ENCODE measurements around the gene KIAA1671.

Gene KIAA1671

DNA sequence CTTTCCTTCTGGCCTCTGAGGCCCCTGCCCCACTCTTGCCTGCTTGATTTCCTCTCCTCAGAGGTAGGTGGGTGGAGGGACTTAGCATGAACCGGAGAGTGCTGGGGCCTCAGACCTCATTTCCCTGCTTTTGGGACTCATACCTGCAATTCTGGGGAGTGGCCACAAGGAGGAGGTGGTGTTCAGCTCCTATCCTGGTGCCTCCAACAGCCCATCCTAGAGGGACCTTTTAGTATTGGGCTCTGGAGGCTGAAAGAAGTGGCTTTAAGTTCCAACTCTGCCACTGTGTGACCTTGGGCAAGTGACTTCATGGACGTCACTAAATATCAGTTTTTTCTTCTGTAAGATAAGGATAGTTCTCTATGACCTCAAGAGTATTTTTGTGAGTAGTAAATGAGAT, 98.6 kb downstream of the KIAA1671 start:
- POLR2A ChIA-PET, result no interaction called here
- peaks cover 0 to 8% (median 4%) of the 10 kb centered on the region in 5 experiments for H3K9me3 ChIP-seq (ENCODE audit: control extremely low read depth in 1 of 5, control insufficient read depth in 4 of 5, insufficient read depth in 2 of 5, low read depth in 1 of 5, low read length in 4 of 5)
- peak in 2 of 3 donors; percentile 17 to 27 for DNase-seq
- no peak overlapping the region for H3K27ac ChIP-seq (ENCODE audit: insufficient read depth in 1 of 2, low read depth in 1 of 2, low read length in 2 of 2, poor library complexity in 1 of 2, severe bottlenecking in 2 of 2)
- H3K27me3 ChIP-seq (replicated peaks in 2 of 5; ENCODE audit: control insufficient read depth in 4 of 5, insufficient read depth in 5 of 5, low read length in 4 of 5), result no peaks in the 10 kb centered on the region
- no peaks in the 10 kb centered on the region for H3K4me1 ChIP-seq (ENCODE audit: control extremely low read depth in 1 of 4, control insufficient read depth in 4 of 4, insufficient read depth in 4 of 4, low read length in 3 of 4)
- WGBS (ENCODE audit: insufficient coverage), result 100% methylated on average over 1 of the region's 2 CpGs
- CTCF ChIA-PET, result interaction anchor here (0.8 to 6.3 kb wide), 9 partner anchors 9 to 281 kb away, joined by 3 to 50 read pairs (median 4); partner anchors contain the start of genes KIAA1671 and LHFPL7
- no peaks in the 10 kb centered on the region for H3K36me3 ChIP-seq (ENCODE audit: control insufficient read depth in 4 of 4, insufficient read depth in 4 of 4, low read length in 3 of 4)
- H3K4me3 ChIP-seq (ENCODE audit: control insufficient read depth in 1 of 7, extremely low read depth in 1 of 7, insufficient read depth in 4 of 7, low read depth in 2 of 7, low read length in 6 of 7), result no peak overlapping the region

DNA sequence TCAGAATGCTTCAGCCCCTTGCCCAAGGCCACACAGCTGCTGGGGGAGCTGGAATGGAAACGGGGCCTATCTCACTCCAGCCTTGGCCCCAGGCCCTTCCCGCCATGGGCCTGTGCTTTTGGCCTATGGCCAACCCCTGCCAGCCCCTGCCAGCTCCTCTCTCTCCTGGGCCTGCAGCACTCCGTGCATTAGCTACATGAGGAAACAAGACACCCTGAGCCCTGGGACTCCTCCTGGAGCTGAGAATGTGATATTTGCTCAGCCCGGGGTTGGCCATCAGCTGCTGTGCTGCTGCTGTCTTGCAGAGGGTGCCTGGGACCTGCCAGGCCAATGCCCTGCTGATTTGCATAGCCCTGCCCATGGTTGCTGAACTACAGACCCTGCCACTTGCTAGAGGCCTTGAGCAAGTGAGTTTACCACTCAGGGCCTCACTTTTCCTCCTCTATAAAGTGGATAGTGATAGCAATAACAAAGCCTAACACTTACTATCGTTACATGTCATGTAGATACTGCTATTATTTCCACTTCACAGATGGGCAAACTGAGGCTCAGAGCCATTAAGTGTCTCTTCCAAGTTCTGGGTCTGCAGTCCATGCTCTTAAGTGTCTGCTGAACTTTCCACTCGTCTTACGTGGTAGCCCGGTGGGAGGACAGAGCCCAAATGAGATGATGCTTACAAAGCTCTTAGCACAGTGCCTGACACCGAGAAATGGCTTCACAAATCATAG, 99.6 kb downstream of the KIAA1671 start:
- Histone ChIP-seq H3K36me3 (ENCODE audit: control insufficient read depth in 4 of 4, insufficient read depth in 4 of 4, low read length in 3 of 4) (no peaks in the 10 kb centered on the region), H3K27me3 (replicated peaks in 2 of 5; ENCODE audit: control insufficient read depth in 4 of 5, insufficient read depth in 5 of 5, low read length in 4 of 5) (no peaks in the 10 kb centered on the region), H3K9me3 (ENCODE audit: control extremely low read depth in 1 of 5, control insufficient read depth in 4 of 5, insufficient read depth in 2 of 5, low read depth in 1 of 5, low read length in 4 of 5) (peaks cover 0 to 8% (median 4%) of the 10 kb centered on the region in 5 experiments), H3K4me3 (ENCODE audit: control insufficient read depth in 1 of 7, extremely low read depth in 1 of 7, insufficient read depth in 4 of 7, low read depth in 2 of 7, low read length in 6 of 7) (no peak overlapping the region), H3K4me1 (ENCODE audit: control extremely low read depth in 1 of 4, control insufficient read depth in 4 of 4, insufficient read depth in 4 of 4, low read length in 3 of 4) (no peaks in the 10 kb centered on the region), H3K27ac (ENCODE audit: insufficient read depth in 1 of 2, low read depth in 1 of 2, low read length in 2 of 2, poor library complexity in 1 of 2, severe bottlenecking in 2 of 2) (no peak overlapping the region)
- DNase-seq, result no peak
- POLR2A ChIA-PET, result interaction anchor here (0.6 kb wide), 1 partner anchor 504 kb away, joined by 4 read pairs; no protein-coding TSS in a partner anchor
- 85% methylated on average over 7 of the region's 9 CpGs for WGBS (ENCODE audit: insufficient coverage)
- CTCF ChIA-PET, result interaction anchor here (0.9 to 6.3 kb wide), 3 partner anchors 28 to 114 kb away, joined by 3 to 50 read pairs (median 3); partner anchors contain the start of genes KIAA1671 and LHFPL7

DNA sequence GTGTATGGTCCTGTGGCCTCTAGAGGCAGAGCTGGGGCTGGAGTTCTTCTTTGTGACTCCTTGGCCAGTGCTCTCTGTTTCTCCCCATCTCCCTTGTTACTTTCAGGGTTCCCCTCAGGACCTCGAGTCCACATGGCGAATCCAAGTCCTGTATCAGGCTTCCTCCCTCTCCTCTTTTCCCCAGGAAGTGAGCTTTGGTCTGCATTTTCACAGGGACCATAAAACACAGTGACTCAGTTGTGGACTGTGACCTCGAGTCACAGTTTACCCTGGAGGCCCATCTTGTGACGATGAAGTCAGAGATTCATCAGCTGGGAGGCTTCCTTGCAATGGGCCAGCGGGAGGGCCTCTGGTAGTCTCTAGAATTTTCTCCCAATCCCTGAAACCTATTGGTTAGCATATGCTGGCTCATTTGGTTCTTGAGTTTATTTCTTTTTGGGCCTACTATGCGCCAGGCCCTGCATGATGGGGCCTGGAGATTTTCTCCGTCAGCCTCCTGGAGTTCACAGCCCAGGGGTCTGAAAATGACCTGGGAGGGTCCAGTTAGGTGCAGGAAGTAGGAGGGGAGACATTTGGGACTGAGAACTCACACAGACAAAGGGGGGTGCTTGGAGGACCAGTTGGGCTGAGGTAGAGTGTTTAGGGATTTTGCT, 100.8 kb downstream of the KIAA1671 start:
- 91% methylated on average over 6 of the region's 7 CpGs for WGBS (ENCODE audit: insufficient coverage)
- H3K36me3 ChIP-seq (ENCODE audit: control insufficient read depth in 4 of 4, insufficient read depth in 4 of 4, low read length in 3 of 4), result no peaks in the 10 kb centered on the region
- no peak overlapping the region for H3K4me3 ChIP-seq (ENCODE audit: control insufficient read depth in 1 of 7, extremely low read depth in 1 of 7, insufficient read depth in 4 of 7, low read depth in 2 of 7, low read length in 6 of 7)
- ChIA-PET CTCF (interaction anchor here (1.1 to 6.3 kb wide), 4 partner anchors 16 to 284 kb away, joined by 4 to 50 read pairs (median 6); partner anchors contain the start of genes KIAA1671 and LHFPL7), POLR2A (no interaction called here)
- H3K27ac ChIP-seq (ENCODE audit: insufficient read depth in 1 of 2, low read depth in 1 of 2, low read length in 2 of 2, poor library complexity in 1 of 2, severe bottlenecking in 2 of 2), result no peak overlapping the region
- H3K4me1 ChIP-seq (ENCODE audit: control extremely low read depth in 1 of 4, control insufficient read depth in 4 of 4, insufficient read depth in 4 of 4, low read length in 3 of 4), result no peaks in the 10 kb centered on the region
- no peak for DNase-seq
- no peaks in the 10 kb centered on the region for H3K27me3 ChIP-seq (replicated peaks in 2 of 5; ENCODE audit: control insufficient read depth in 4 of 5, insufficient read depth in 5 of 5, low read length in 4 of 5)
- H3K9me3 ChIP-seq (ENCODE audit: control extremely low read depth in 1 of 5, control insufficient read depth in 4 of 5, insufficient read depth in 2 of 5, low read depth in 1 of 5, low read length in 4 of 5), result peaks cover 0 to 8% (median 4%) of the 10 kb centered on the region in 5 experiments

DNA sequence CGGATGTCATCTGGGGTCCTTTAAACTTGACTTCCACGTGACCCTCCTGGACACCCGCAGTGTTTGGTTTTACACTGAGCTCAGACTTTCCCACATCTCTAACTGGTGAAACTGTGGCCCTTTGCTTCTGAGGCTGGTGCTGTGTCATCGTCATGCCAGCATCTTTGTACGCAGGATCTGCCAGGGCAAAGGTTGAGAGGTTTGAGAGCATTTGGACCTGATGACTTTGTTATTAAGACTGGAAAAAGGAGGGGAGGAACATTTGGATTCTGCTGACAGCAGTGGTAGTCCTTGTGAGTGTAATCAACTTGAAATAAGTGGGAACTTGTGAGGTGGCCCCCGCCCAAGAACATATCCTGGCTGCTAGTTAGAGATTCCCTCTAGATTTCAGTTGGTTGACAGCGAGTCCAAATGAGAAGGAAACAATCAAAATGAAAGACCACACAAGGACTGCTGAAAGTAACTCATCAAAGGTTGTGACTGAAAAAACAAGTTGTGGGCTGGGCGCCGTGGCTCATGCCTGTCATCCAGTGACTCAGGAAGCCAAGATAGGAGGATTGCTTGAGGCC, 102.5 kb downstream of the KIAA1671 start:
- Histone ChIP-seq H3K4me1 (ENCODE audit: control extremely low read depth in 1 of 4, control insufficient read depth in 4 of 4, insufficient read depth in 4 of 4, low read length in 3 of 4) (no peaks in the 10 kb centered on the region), H3K4me3 (ENCODE audit: control insufficient read depth in 1 of 7, extremely low read depth in 1 of 7, insufficient read depth in 4 of 7, low read depth in 2 of 7, low read length in 6 of 7) (no peak overlapping the region), H3K27me3 (replicated peaks in 2 of 5; ENCODE audit: control insufficient read depth in 4 of 5, insufficient read depth in 5 of 5, low read length in 4 of 5) (no peaks in the 10 kb centered on the region), H3K9me3 (ENCODE audit: control extremely low read depth in 1 of 5, control insufficient read depth in 4 of 5, insufficient read depth in 2 of 5, low read depth in 1 of 5, low read length in 4 of 5) (peaks cover 0 to 8% (median 4%) of the 10 kb centered on the region in 5 experiments), H3K36me3 (ENCODE audit: control insufficient read depth in 4 of 4, insufficient read depth in 4 of 4, low read length in 3 of 4) (no peaks in the 10 kb centered on the region), H3K27ac (ENCODE audit: insufficient read depth in 1 of 2, low read depth in 1 of 2, low read length in 2 of 2, poor library complexity in 1 of 2, severe bottlenecking in 2 of 2) (no peak overlapping the region)
- 70% methylated on average over 6 of the region's 9 CpGs for WGBS (ENCODE audit: insufficient coverage)
- DNase-seq, result no peak
- ChIA-PET CTCF (interaction anchor here (1.6 kb wide), 1 partner anchor 116 kb away, joined by 6 read pairs; no protein-coding TSS in a partner anchor), POLR2A (no interaction called here)

DNA sequence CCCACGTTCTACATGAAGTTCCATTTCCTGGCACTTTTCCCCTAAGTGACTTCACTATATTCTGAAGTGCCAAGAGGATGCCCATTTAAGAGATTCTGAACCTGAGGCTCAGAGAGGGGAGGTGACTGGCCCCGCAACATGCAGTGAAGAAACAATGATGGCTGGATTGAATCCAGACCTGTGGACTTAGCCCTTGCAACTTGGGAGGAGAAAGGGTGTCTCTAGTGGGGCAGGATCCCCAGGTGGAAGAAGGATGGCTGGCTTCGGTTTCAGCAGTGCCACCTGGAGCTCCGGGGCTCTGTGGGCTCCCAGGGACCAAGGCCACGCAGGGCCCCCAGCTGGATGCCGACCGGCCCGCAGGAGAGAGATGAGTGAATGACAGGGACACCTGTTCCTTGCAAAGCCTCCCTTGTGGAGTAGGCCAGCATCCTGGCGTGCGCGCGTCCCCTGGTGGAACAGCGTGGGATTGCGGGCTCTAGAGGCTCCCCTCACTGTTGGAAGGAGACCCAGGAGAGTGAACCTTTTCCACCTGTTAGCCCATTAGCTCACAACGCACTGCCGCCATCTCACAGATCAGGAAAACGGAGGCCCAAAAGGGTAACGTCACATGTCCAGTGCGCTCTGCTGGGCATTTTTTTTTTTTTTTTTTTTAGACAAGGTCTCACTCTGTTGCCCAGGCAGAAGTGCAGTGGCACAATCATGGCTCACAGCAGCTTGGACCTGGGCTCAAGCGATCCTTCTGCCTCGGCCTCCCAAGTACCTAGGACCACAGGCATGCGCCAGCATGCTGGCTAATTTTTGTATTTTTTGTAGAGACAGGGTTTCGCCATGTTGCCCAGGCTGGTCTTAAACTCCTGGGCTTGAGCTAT, 104.7 kb downstream of the KIAA1671 start:
- POLR2A ChIA-PET, result no interaction called here
- 37% methylated on average over 21 of the region's 23 CpGs for WGBS (ENCODE audit: insufficient coverage)
- Histone ChIP-seq H3K27me3 (replicated peaks in 2 of 5; ENCODE audit: control insufficient read depth in 4 of 5, insufficient read depth in 5 of 5, low read length in 4 of 5) (no peaks in the 10 kb centered on the region), H3K9me3 (ENCODE audit: control extremely low read depth in 1 of 5, control insufficient read depth in 4 of 5, insufficient read depth in 2 of 5, low read depth in 1 of 5, low read length in 4 of 5) (no peaks in the 10 kb centered on the region), H3K36me3 (ENCODE audit: control insufficient read depth in 4 of 4, insufficient read depth in 4 of 4, low read length in 3 of 4) (no peaks in the 10 kb centered on the region), H3K27ac (ENCODE audit: insufficient read depth in 1 of 2, low read depth in 1 of 2, low read length in 2 of 2, poor library complexity in 1 of 2, severe bottlenecking in 2 of 2) (no peak overlapping the region), H3K4me1 (ENCODE audit: control extremely low read depth in 1 of 4, control insufficient read depth in 4 of 4, insufficient read depth in 4 of 4, low read length in 3 of 4) (peaks cover 0 to 11% (median 8%) of the 10 kb centered on the region in 4 experiments), H3K4me3 (ENCODE audit: control insufficient read depth in 1 of 7, extremely low read depth in 1 of 7, insufficient read depth in 4 of 7, low read depth in 2 of 7, low read length in 6 of 7) (no peak overlapping the region)
- peak; percentile 32 to 67 (median 55) for DNase-seq
- CTCF ChIA-PET, result interaction anchor here (0.7 to 2.0 kb wide), 5 partner anchors 9 to 114 kb away, joined by 3 to 8 read pairs (median 5); no protein-coding TSS in a partner anchor

DNA sequence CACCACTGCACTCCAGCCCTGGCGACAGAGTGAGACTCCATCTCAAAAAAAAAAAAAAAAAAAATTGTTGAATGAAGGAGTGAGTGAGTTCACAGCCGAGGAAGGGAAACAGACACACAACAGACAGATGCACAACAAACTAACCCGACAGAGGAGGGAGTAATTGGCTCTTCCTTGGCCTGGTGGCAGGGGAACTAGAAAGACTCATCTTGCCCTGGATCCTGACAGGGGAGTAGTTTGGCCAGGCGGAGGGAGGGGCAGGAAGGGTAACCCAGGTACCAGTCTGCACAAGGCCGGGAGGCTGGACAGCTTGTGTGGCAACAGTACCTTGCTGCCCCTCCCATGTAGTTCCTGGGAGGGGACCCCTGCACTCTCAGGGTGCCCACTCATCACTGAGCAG, 106.9 kb downstream of the KIAA1671 start:
- DNase-seq, result no peak
- WGBS (ENCODE audit: insufficient coverage), result 100% methylated on average over 2 of the region's 5 CpGs
- POLR2A ChIA-PET, result no interaction called here
- no peaks in the 10 kb centered on the region for H3K27me3 ChIP-seq (replicated peaks in 2 of 5; ENCODE audit: control insufficient read depth in 4 of 5, insufficient read depth in 5 of 5, low read length in 4 of 5)
- no peak overlapping the region for H3K27ac ChIP-seq (ENCODE audit: insufficient read depth in 1 of 2, low read depth in 1 of 2, low read length in 2 of 2, poor library complexity in 1 of 2, severe bottlenecking in 2 of 2)
- H3K36me3 ChIP-seq (ENCODE audit: control insufficient read depth in 4 of 4, insufficient read depth in 4 of 4, low read length in 3 of 4), result no peaks in the 10 kb centered on the region
- CTCF ChIA-PET, result interaction anchor here (1.0 to 1.8 kb wide), 4 partner anchors 9 to 49 kb away, joined by 3 to 7 read pairs (median 3); no protein-coding TSS in a partner anchor
- H3K9me3 ChIP-seq (ENCODE audit: control extremely low read depth in 1 of 5, control insufficient read depth in 4 of 5, insufficient read depth in 2 of 5, low read depth in 1 of 5, low read length in 4 of 5), result no peaks in the 10 kb centered on the region
- H3K4me1 ChIP-seq (ENCODE audit: control extremely low read depth in 1 of 4, control insufficient read depth in 4 of 4, insufficient read depth in 4 of 4, low read length in 3 of 4), result peaks cover 0 to 15% (median 13%) of the 10 kb centered on the region in 4 experiments
- H3K4me3 ChIP-seq (ENCODE audit: control insufficient read depth in 1 of 7, extremely low read depth in 1 of 7, insufficient read depth in 4 of 7, low read depth in 2 of 7, low read length in 6 of 7), result no peak overlapping the region

All from common myeloid progenitor, CD34-positive (primary cell).